Measurements from ENCODE around the gene PRR5.

Gene PRR5

GRCh38 chr22:44718418-44718817 is 16.4 kb downstream of the PRR5 start:
- no peak for DNase-seq (ENCODE audit: low spot score)

DNA sequence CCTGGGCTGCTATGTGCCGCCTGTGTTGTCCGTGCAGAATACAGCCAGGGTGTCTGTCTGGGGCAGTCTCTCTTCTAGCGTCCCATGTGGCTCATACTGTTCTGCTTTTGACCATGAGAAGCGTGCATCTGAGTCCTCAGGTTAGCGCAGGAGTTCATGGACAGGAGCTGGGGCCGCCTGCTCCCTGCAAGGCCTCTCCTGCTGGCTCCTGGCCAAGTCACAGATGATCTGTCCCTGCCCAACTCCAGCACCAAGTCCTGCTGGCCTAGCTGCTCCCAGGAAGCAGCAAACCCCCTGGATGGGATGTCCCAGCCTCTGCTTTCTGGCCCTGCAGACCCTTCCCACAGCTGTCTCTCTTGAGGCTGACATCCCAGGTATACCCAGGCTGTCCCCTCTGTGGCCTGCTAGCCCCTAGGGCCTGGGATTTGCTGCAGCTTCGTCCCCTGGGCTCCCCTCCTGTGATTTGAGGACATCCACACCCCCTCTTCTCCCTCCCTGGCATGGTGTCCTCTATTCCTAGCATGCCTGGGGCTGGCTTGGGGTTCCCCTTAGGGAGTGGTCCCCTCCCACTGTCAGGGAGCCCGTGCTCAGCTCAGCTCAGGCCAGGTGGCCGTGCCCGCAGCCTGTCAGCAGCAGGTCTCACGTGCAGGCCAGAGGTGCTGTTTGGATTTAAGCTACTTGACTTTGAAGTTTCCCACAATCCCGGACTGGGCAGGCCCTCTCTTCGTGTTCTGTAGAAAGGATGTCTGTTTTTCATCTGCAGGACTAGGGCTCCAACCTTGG is 17.8 kb downstream of the PRR5 start:
- no peak for DNase-seq (ENCODE audit: low spot score)

DNA sequence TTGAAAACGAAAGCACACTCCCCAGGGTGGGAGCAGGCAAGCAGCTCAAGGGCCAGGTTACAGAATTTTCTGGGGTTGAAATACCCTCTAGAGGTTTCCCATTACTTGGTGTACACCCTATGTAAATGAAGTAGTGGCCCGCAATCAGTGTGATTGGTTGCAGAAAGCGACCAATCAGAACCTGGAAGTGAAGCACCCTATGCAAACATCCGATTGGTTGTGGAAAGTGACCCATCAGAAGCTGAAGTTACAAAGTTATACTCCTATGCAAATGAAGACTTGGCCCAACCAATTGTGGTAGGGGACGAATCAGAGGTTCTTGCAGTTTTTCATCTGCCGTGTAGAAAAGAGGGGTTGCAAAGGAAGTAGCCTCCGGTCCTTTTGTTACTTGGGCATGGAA is 19.2 kb downstream of the PRR5 start:
- DNase-seq (ENCODE audit: low spot score), result no peak

GRCh38 chr22:44722611-44723010 is 20.6 kb downstream of the PRR5 start:
- no peak for DNase-seq (ENCODE audit: low spot score)

DNA sequence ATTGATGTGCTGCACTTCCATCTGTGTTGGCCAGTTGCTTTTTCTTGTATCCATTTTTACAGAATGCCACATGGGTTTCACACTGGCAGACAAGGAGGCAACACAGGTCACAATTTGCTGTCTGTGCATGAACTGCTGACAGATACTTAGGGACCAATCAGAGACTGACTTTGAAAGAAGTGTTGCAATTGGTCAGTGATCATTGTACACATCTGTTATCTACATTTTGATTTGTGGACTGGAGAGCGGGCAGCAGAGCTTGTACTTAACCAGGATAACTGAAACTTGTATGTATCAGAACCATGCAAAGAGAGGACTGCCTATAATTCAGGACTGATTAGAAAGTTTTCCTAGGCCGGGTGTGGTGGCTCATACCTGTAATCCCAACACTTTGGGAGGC is 21.8 kb downstream of the PRR5 start:
- DNase-seq (ENCODE audit: low spot score), result no peak

DNA sequence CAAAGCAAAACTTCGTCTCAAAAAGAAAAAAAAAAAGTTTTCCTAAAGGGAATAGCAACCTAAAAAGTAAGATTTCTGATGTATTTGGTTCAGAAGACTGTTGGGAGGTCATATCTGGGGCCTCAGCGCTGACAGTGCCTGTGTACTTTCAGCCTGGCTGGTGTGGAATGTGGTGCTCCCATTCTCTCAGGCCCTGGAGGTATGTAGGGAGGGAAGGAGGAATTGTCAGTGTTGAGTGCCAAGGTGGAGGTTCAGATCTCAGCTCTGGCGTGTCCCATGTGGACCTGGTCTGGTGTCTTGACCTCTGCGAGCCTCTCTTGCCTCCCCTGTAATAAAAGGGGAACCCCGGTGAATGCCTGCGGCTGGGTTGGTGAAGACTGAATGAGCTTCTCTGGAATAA is 22.4 kb downstream of the PRR5 start:
- DNase-seq (ENCODE audit: low spot score), result no peak

- no peak for DNase-seq (ENCODE audit: low spot score)
Observed at GRCh38 chr22:44724859-44725258, 22.9 kb downstream of the PRR5 start.

DNA sequence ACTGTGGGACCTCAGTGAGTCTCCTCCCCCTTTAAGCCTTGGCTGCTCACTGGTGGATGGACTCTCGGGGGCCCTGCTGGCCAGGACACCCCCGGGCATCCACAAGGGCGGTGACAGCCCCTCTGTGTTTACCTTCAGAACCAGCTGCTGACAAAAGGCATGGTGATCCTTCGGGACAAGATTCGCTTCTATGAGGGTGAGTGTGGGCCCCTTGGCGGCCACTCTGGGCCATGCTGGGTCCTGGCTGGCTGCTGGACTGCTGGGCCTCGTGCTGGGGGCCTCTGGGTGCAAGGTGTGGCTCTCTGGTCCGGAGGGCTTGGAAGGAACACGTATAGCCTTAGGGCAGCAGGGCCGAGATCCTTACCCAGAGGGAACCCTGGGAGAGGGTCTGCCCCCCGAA is 24.4 kb downstream of the PRR5 start:
- no peak for DNase-seq (ENCODE audit: low spot score)

GRCh38 chr22:44727148-44727547 is 25.1 kb downstream of the PRR5 start:
- no peak for DNase-seq (ENCODE audit: low spot score)

DNA sequence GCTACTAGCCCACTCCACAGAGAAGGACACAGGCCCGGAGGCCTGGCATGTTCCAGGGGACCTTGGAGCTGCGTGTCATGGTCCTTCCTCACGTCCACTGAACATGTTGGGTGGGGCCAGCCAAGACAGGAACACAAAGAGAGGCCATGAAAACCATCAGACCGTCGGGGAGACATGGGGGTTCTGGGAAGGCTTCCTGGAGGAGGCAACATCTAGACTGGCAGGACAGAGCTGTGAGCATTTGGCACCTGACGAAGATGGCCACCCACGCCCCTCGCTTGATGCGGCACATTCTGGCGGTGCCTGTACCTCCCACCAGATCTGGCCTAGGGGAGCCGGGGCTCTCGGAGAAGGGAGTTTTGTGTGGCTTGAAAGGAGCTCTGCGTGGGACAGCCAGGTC is 25.7 kb downstream of the PRR5 start:
- no peak for DNase-seq (ENCODE audit: low spot score)

GRCh38 chr22:44728761-44729324 is 26.8 kb downstream of the PRR5 start:
- no peak for DNase-seq (ENCODE audit: low spot score)

- no peak for DNase-seq (ENCODE audit: low spot score)
Observed at GRCh38 chr22:44729391-44730021, 27.5 kb downstream of the PRR5 start.

DNA sequence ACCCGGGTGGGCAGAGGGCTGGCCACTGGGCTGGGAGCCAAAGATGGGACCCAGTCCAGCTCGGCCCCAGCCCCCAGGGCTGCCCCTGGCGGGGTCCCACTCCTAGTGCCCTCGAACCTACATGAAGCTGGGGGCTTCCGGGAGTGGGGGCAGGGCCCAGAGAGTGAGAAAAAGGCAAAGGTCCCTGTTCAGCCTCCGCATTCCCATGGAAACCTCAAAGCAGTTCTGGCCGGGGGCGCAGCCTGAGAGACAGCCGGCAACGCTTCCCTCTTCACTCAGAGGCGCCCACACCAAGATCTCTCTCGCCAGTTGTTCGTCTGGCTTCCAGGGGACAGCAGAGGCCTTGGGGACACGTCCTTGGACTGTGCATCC is 28.0 kb downstream of the PRR5 start:
- no peak for DNase-seq (ENCODE audit: low spot score)

DNA sequence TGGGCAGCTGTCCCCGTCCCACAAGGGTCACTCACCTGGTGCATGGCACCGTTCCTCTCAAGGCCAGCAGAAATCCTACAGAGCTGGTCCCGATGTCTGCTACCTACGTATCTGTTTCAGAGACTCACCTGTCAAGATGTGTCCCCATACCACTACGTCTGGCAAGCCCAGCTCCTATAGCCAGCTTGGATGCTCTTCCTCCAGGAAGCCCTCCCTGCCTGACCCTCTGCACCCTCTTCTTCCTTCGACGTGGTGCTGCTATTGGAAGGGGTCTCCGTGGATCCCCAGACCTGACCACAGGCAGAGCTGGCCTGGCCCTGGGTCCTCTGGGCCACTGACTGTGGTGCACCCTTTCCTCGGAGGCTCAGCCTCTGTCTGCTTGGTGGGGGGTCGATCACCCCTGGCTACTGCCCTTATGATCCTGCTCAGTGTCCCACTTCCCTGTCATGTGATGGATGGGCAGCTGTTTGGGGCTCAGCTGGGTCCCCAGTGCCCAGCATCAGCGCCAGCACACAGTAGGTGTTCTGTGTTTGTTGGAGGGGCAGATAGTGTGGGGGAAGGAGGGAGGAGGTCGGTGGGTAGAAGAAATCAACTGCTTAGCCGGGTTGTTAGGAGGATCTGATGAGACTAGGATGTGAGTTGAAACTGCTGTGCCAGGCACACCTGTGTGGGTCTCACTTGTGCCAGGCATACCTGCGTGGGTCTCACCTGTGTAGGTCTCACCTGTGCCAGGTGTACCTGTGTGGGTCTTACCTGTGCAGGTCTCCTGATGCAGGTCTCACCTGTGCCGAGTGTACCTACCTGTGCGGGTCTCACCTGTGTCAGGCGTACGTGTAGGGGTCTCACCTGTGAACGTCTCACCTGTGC is 28.7 kb downstream of the PRR5 start:
- DNase-seq (ENCODE audit: low spot score), result no peak

DNA sequence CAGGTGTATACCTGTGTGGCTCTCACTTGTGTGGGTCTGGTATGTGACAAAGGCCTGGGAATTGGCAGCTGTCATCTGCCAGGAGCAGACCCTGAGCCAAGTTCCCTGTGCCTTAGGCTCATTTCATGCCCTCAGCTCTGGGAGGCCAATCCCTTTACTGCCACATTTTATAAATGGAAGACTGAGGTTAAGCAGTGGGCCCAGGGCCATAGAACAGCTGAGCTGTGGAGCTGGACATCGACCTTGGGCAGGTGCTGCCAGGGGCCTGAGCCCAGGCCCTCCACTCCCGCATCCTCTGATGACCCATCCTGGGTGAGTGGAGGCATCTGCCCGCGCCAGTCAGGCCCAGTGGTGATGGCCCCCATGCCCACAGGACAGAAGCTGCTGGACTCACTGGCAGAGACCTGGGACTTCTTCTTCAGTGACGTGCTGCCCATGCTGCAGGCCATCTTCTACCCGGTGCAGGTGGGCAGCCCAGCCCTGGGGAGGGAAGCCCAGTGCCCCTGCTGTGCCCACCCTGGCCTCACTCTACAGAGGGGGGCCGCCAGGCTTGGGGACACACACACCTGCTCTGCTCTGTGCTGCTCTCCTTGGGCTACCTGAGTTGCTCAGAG is 29.5 kb downstream of the PRR5 start:
- DNase-seq (ENCODE audit: low spot score), result no peak

GRCh38 chr22:44732017-44732561 is 30.1 kb downstream of the PRR5 start:
- DNase-seq (ENCODE audit: low spot score), result no peak

DNA sequence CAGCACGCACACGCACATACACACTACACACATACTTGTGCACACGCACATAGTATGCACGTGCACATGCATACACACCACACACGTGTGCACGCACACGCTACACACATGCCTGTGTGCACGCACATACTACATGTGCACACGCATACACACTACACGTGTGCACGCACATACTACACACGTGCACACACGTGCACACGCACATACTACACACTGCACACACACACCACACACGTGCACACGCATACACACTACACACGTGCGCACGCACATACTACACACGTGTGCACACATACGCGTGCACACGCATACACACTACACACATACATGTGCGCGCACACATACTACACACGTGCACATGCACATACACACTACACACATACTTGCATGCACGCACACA is 30.7 kb downstream of the PRR5 start:
- no peak for DNase-seq (ENCODE audit: low spot score)

- DNase-seq (ENCODE audit: low spot score), result no peak
Observed at GRCh38 chr22:44733426-44734106, 31.6 kb downstream of the PRR5 start.

- no peak for DNase-seq (ENCODE audit: low spot score)
Observed at GRCh38 chr22:44734278-44734677, 32.3 kb downstream of the PRR5 start.

DNA sequence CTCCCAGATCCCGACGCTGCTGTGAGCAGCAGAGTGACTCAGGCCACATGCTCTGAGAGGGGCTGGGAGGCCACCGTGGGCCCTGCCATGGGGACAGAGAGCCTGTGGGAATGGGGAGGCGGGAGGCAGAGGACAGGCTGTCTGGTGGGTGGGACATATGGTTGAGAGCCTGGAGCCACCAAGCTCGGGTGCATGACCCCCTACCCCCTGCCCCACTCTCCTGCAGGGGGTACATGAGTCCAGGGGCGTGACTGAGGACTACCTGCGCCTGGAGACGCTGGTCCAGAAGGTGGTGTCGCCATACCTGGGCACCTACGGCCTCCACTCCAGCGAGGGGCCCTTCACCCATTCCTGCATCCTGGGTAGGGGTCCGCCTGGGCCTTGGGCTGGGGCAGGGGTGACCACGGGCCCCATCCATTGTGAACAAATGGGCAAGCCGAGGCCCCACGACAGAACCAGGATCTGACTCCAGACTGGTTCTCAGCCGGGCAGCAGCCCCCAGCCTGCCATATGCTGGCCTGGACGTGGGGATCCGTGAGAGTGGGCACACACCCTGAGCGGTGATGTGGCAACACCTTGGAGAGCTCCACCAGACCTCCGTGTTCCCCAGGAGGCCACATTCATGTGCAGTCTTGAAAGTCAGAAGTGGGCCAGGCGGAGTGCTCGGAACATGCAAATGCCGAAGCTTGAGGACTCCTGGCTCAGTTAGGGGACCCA is 33.0 kb downstream of the PRR5 start:
- no peak for DNase-seq (ENCODE audit: low spot score)
